Left ventricle myocardium superior (tissue), 1 donor: ENCODE measurements around the gene AGAP1. TPM values are rescaled to one million over a fixed set of nuclear protein-coding genes. Genes with fewer than 3 reads are reported as not detected.
"Not testable (repeated sequence)": the region's sequence is repeated elsewhere in the genome, so short reads cannot be mapped to it uniquely, and the experiment has no call there.

Experiments used
- ATAC-seq: fragments of 200-7000 bp; cut with Tn5 transposase; one replicate; pipeline ENCODE4 v1.9.1; 2020; ENCODE audit warnings: mild to moderate bottlenecking, moderate library complexity
- DNase-seq: peaks from one replicate; pipeline ENCODE4 v3.0.0-alpha.2; 2020
- intact Hi-C: fragments of 100-400 bp; cut with micrococcal nuclease; formaldehyde crosslinking; loops from one replicate; pipeline ENCODE4 v1.11.0; 2022
- total RNA-seq: library from RNA; stranded (reverse); fragmentation: NEBNext Ultra II Directional; extraction: Animal tissue kit (Norgen Biotek cat#: 25700); gene quantifications from one replicate; pipeline ENCODE4 v1.2.1, GENCODE V29; 2021
- donor health status: DM: no; HTN: yes; CAD: no; lungs with severe emphysema.

The AGAP1 gene
- total RNA-seq, 1 donor from 2014 or later = 22.3 TPM

DNA sequence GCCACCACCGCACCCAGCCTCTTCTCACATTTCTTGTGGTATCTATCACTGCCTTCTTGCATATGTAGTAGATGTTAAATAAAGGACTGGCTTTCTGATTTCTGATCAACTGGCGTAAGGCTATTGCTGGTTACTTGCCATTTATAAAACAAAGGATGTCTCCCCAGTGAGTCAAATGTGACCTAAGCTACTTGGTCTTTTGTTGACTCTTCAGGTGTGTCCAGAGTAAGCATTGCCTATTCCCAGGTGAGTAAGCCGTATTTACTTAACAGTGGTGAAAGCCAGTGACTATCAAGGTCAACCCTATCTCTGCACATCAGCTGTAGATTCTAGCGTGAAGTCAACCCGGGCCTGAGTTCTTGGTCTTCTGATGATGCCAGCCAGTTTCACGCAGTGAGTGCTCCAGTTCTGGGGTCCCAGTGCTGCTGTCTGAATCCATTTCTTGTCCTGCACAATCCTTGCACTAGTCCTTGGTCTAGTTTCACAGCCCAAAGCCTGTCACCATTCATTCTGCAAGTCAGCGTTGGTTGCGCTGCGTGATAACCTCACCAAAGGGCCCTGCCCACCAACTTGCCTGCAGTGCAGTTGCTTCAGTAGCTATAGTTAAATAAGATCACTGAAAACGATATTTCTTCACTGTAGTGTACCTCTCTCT lies 554.2 kb downstream of the AGAP1 start:
- intact Hi-C loops = no loop called here
- DNase-seq = no peak

DNA sequence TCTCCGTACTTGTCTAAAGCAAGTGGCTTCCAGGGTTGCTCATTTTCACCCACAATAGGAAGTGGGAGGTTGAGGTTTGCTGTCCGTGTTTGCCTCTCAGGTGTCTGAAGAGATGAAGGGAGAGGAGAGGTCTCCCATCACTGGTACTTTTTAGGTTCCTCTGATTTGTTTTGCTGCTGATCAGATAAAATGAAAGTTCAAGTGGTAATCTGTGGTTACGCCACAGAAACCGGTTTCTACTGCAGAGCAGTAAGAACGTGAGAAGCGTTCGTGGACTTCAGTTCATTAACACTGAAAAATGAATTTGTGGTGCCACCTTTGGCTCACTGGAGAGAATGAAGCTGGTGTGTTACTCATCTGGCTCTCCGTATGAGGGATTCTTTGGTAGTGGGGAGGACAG lies 556.1 kb downstream of the AGAP1 start:
- DNase-seq (no peak), ATAC-seq (no peak)
- intact Hi-C loops = no loop called here

More for the DNA sequence above, 554.2 kb downstream of the AGAP1 start:
- ATAC-seq = no peak

DNA sequence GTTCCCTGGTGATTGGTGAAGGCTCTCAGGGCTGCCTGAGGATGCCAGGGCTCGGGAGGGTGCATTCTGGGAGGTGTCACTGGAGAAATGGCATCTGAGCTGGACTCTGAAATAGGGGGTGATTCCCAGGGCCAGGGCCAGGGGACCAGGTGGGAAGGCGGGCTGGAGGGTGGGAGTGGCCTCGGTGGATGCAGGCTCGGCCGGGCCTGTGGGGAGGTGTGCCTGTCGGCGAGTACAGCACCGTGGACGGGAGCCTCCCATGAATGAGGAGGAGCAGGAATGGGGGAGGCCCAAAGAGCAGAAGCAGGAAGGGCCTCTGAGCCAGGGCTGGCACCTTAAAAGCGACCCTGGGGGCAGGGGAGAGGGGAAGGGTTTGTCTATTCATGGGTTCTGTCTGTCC lies 557.5 kb downstream of the AGAP1 start:
- DNase-seq = no peak
- intact Hi-C loops = no loop called here
- no peak for ATAC-seq

DNA sequence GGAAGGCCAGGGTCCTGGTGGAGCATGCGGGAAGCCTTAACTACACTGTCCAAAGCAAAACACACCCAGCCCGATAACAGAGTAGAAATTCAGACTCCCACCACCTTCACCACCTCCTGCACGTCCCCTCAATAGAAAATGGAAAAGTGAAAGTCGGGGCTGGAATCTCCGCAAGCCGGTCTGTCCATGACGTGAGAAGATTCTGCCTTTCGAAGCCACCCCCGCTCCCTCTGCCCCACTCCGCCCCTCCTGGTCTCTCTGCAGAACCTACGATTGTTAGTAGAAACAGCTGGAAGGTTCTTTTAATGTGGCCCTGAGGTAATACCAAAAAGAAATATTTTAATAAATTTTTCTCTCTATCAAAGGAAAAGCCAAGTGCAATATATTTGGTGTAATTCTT lies 558.0 kb downstream of the AGAP1 start:
- DNase-seq (no peak), ATAC-seq (no peak)
- intact Hi-C loops = no loop called here

DNA sequence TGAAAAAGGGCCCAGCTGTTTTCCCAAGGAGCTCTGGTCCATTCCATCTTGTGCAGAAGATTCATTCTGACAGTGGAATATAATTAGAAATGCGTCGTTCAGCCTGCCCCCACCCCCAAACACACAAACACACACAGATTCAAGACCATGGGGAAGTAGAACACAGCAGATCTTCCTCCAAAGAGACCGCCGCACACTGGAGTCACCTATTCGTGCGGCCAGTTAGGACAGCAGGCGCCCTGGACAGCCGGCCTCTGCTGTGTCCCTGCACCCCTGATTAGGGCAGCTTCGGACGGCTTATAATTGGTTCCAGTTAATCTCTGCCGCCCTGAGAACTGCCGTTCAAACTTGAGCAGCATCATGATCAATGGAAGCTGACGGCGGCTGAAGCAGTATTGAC lies 558.4 kb downstream of the AGAP1 start:
- no peak for DNase-seq
- intact Hi-C loops = no loop called here
- ATAC-seq = no peak

DNA sequence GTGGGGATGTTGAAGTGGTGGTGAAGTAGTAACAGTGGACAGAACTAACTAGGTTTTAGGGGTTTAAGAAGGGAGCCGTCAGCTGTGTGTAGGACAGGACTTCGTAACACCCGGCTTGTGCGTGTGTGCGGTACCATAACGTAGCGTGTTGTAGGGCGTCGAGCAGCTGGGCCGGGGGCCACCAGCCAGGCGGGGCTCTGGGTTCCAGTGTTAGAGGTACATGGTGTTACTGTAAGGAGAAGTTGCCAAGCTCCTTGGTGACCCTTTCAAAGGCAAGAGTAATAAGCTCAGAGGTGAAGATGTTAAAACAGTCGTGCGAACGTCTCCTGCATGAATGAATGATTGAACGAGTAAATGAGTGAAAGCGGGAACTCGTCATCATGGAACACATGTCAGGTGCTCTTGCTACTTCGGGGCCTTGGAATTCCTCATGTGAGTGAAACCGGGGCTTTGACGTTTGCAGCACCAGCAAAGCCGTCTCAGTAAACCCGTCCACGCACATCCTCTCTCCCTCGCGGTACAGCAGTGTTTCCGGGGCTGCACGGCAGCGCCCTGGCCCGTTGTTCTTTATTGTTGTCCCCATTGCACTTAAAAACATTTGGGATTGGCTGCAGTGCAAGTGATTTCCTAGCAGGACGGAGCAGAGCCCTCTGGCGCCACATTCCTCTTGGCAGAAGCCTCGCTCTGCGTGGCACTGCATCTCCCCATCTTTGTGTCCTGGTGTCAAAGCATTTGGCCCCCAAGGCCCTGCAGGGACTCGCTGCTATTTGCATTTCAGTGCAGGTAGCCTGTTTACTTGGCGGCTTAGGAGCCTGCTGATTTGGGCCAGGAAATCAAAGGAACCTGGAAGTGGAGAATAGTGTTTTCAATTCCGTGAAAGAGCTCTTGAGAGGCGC lies 559.3 kb downstream of the AGAP1 start:
- ATAC-seq (no peak), DNase-seq (no peak)
- intact Hi-C loops = no loop called here

DNA sequence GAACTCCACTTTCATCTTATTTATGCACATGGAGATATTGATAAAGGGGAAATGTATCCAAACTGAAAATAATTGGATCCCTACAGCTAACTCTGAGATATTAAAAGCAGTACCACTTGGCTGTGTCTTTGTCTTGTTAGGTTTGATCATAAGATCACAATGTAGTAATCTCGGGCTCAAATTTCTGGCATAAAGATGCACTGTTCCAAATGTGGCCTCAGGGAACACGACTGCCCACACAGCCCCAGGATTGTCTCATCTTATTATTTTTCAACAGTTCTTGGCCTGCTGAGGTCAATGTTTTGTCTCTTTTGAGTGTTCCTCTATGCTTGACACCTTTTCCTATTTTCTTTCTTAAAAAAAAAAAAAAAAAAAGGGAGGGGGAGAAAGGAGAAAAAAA lies 560.3 kb downstream of the AGAP1 start:
- intact Hi-C loops = no loop called here
- DNase-seq (no peak), ATAC-seq (no peak)

DNA sequence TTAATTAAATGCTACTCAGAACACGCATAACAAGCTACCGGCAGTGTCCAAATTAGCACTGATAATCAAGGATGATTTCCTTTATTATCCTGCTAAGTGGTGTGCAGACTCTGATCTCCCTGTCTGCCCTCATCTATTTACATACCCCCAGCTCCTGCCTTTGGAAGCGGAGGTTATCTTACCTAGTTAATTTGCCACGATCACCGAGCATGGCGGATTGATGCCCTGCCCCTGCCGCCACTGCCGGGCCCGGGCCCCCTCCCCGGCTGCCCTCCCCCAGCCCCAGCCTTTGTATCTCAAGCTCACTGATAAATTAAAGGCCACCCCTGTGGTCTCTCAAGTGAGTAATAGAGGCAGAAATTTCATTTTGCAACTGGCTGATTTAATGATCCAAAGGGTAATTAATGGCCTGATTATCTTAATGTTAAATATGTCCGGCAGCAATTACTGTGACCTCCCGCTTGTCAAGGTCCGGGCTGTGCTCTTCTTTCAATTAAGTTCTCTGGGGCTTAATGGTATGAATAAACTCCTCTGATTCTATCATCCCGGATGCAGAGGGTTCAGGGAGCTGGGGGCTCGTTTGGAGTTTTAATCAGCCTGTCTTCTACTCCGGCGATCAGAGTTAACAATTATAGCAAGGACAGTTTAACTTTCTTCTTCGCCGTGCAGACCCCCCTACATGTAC lies 560.9 kb downstream of the AGAP1 start:
- ATAC-seq (no peak), DNase-seq (no peak)
- intact Hi-C loops = no loop called here

DNA sequence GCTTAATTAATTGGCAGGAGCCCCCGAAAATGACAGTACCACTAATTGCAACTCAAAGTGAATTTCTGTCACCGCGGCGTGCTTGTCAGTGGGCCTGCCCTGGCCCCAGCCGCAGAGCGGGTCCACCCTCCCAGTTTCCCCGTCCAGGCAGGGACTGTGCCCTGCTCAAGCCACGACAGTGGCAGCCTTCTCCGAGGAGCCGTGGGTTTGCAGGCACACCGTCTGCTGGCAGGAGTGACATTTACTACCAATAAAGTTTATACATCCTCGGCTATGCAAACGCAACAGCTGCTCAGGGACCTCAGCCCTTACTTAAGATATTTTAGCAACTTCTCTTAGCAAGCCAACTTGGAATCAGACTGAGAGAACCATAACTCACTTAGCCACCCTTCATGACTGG lies 561.6 kb downstream of the AGAP1 start:
- ATAC-seq = no peak

DNA sequence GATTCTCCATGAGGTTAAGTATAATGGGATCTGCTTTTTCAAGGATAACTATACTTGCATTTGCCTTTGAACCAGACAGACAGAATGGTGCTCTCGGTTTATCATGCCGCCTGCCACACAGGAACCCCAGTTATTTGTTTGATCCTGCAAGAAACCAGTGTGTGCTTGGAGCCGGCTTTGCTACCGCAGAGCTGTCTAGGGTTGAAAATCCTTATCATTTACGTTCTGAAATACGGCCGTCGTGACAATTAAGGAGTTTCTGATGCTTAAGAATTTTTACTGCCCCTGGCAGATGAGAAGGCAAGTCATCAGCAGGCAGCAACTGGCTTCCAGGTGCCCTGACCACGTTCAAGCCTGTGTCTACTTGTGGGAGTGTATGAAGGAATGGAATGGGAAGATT lies 562.3 kb downstream of the AGAP1 start:
- intact Hi-C loops = no loop called here
- ATAC-seq (no peak), DNase-seq (no peak)

More for the DNA sequence above, 561.6 kb downstream of the AGAP1 start:
- intact Hi-C loops = no loop called here
- no peak for DNase-seq

DNA sequence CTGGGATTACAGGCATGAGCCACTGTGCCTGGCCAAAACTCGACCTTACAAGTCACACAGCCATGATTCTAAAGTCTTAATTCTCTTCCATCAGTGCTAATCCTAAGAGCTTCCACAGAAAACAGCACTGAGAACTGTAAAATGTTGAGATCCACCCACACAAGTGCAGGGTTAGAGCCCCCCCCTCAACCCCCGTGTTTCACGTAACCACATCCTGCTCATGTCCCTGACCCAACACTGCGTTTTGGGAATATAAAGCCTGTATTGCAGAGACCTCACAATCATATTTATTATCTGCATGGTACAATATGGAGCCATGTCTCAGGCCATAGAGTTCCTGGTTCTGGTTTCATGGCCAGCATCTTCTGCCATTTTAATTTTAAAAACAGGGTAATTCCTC lies 563.5 kb downstream of the AGAP1 start:
- no peak for DNase-seq
- ATAC-seq = no peak
- intact Hi-C loops = no loop called here

DNA sequence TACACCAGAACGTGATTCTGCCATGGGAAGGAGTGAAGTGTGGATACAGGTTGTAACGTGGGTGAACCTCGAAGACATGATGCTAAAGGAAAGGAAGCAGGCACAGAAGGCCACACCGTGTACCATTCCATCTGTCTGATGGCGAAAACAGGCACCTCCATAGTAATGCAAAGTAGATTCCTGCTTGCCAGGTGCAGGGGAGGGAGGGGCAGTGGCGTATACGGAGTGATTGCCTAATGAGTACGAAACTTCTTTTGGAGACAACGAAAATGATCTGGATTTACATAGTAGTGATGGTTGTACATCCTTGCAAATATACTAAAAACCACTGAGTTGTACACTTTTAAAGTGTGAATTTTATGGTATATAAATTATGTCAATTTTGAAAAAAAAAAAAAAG lies 567.7 kb downstream of the AGAP1 start:
- DNase-seq (no peak), ATAC-seq (no peak)
- intact Hi-C loops = no loop called here

DNA sequence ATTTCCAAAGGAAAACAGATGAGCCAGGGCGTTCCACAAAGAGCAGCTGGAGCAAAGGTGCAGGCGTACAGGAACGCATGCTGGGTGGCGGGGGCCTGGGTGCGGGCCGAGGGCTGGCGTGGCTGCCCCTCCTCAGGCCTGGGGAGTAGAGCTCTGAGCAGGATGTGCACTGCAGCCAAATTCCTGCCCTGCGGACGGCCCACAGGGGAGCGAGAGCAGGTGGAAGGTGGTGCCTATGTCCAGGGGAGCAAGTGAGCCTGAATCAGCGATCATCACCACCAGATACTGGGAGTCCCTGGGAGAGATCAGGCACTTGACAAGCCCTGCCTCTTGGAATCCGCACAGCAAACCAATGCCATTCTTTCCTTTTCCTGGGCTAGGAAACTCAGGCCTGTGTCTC lies 568.1 kb downstream of the AGAP1 start:
- intact Hi-C loops = no loop called here
- ATAC-seq (no peak), DNase-seq (no peak)

DNA sequence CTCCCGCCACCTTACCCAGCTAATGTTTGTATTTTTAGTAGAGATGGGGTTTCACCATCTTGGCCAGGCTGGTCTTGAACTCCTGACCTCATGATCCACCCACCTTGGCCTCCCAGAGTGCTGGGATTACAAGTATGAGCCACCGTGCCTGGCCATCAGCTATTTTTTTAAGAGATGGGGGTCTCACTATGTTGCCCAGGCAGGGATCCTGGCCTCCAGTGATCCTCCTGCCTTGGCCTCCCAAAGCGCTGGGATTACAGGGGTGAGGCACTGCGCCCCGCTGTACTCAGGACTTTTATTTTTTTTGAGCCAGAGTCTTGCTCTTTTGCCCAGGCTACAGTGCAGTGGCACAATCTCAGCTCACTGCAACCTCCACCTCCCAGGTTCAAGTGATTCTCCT lies 569.0 kb downstream of the AGAP1 start:
- intact Hi-C loops, DNase-seq, ATAC-seq: not testable (repeated sequence)

DNA sequence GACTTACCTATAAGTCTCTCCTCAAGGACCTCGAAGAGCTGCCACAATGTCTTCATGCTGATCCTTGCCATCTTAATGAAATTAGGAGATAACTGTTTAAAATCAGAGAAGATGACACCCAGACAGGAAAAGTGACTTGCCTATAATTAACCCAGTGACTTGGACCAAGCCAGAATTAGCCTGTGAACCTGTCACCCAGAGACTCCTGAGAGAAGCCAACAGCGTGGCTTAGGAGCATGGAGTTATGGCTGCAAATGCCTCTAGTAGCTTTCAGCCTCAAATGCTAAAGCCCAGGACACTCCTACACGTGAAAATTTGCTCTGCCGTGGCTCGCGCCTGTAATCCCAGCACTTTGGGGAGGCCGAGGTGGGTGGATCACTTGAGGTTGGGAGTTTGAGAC lies 570.2 kb downstream of the AGAP1 start:
- DNase-seq (no peak), ATAC-seq (peak; percentile 38)
- intact Hi-C loops = no loop called here

DNA sequence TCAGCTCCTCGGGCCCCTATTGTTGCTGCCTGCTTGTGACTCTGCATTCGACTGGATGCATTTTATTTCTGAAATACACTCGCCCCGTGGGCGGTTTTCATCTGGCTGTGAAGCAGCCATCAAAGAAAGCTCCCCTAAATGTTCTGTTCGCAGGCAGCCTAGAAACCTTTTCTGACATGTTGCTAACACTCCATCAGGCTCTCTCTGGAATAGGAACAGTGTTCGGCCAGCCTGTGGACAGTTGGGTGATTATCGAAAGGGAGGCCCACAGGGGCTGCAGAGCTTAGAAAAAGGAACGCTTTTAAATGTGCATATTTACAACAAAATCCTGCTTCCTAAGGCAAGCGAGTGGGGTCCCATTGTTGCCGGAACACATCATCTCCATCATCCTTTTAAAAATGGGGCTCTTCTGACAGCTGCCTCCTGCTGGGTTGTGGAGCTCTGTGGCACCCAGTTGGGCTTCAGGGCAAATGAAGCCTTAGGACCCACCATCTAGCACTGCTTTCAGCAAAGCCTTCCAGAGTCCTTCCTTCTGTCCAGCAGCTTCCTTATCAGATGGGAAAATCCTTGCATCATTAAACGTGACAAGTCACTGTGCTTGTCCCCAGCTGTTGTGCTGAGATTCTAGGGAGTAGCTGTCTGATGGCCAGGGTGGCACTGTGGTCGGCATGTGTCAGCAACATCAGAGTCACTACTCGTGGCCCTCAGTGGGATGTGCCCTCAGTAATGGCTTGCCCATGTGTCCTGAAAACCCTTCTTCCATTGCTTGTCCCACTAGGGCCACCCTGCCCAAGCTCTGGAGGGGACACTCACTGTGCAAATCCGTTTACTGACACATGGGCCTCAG lies 571.7 kb downstream of the AGAP1 start:
- intact Hi-C loops = no loop called here
- no peak for ATAC-seq
- DNase-seq = no peak

DNA sequence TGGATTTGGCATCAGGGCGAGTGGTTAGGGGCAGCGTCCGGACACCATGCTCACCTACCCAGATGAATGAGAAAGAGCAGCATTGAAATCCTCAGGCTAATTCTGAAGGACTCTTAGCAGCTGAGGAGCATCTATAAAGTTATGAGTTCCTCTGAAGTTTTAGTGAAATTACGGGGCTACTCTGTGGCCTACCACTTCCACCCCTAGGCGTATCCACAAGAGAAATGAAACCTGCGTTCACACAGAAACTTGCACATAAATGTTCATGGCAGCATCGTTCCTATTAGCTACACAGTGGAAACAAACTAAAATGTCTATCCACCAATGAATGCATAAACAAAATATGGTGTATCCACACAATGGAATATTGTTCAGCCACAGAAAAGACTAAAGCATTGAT lies 576.4 kb downstream of the AGAP1 start:
- intact Hi-C loops = no loop called here
- DNase-seq = no peak
- no peak for ATAC-seq

DNA sequence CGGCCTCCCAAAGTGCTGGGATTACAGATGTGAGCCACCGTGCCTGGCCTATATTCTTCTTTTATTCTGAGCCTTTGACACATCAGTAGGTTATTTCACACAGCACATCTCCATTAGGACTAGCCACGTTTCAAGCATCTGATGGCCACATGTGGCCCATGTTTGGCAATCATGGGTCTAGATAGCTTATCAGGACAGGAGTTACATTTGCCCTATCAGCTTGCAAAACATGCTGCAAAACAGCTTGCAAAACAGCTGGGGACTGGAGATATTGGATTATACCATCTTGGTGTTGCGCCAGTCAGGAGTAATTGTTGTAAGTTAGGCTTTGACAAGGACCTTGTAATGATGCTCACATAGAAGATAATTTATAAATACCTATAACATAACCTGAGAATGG lies 579.4 kb downstream of the AGAP1 start:
- ATAC-seq (no peak), DNase-seq (no peak)
- intact Hi-C loops = no loop called here

DNA sequence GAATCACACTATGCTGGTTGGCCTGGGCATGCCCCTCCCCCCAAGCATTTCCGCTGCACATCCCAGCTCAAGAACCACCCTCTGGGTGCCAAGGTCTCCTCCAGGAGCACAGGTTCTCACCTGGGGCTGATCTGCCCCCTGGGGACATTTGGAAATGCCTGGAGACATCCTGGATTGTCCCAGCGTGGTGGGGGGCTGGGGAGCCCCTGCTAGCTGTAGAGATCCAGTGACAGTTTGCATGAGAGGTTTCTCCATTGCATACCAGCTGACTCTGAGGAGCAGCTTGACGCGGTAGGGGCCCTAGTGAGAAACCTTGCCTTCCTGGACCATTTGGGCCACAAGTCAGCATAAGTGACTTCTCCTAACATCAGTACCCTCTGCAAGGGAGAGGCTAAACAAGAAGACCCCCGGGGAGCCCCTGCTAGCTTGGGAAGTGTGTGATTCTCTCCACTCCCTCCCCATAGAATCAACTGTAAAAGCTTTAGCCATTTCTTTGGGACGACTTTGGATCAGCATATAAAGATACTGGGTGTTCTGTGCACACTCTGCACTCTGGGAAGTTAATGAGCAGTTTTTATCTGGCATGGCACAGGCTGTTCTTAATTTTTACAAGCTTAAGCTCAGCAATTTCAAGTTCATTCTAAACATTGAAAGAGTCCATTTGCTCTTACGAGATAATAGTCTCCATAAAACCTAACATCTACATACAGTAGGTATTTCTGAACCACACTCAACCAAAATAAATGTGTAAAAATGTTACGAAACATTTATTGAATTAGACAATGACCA lies 580.2 kb downstream of the AGAP1 start:
- no peak for DNase-seq
- ATAC-seq = no peak
- intact Hi-C loops = no loop called here
